GM19324 (cell line): ENCODE measurements around the gene WDFY4.

Experiments used
- ATAC-seq: cut with Tn5 transposase; IDR thresholded peaks from one replicate; pipeline ENCODE4 v1.9.1; 2021; ENCODE audit warnings: mild to moderate bottlenecking, moderate library complexity; ENCODE audit not compliant: unreplicated experiment, low FRiP score

The WDFY4 gene

DNA sequence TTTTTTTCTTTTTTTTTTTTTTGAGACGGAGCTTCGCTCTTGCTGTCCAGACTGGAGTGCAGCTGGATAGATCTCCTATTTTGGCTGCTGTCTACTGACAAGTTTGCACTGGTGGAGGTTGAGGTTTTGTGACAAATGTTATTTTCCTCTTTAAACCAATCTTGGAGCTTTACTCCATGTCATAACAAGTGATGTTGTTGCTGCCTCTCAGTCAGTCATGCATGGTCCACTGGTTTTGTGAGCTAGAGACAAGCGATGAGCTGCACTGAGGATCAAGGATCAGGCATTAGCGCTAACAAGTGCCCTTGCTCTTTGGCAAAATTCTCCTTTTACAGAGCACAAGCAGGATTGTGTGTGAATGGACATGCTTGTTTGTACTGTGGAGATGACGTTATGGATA, 805 bp upstream of the WDFY4 start:
- ATAC-seq, result no peak

DNA sequence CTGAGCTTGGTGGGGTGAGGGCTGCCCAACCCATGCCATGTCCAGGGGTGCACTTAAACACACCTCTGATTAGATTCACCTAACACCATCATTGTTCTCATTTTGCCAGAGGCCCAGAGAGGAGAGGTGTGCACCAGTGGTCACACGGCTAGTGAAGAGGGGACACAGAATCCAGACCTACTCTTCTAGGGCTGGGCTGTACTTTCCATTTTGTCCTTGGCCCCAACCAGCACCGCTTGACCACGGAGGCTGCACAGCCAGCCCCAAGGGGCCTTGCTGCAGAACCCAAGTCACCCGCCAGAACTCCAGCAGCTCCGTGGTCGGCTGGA, 246 bp upstream of the WDFY4 start:
- ATAC-seq, result no peak

DNA sequence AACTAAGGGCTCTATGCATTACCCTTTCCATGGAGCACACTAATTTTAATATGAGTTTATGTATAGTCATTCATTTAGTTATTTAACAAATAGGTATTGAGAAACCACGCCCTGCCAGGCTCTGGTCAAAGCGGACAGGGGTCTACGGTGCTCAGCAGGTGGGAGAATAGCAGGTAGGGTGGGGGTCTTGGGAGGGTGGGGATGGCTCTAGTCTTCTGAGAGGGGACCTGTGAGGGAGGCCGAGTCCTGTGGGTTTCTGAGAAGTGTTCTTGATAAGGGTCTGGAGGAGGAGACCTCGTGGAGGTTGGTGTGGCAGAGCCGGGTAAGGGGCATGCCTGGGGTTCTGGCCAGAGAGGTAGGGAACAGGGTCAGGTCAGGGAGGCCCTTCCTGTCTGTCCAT, 1.1 kb downstream of the WDFY4 start:
- ATAC-seq, result no peak

DNA sequence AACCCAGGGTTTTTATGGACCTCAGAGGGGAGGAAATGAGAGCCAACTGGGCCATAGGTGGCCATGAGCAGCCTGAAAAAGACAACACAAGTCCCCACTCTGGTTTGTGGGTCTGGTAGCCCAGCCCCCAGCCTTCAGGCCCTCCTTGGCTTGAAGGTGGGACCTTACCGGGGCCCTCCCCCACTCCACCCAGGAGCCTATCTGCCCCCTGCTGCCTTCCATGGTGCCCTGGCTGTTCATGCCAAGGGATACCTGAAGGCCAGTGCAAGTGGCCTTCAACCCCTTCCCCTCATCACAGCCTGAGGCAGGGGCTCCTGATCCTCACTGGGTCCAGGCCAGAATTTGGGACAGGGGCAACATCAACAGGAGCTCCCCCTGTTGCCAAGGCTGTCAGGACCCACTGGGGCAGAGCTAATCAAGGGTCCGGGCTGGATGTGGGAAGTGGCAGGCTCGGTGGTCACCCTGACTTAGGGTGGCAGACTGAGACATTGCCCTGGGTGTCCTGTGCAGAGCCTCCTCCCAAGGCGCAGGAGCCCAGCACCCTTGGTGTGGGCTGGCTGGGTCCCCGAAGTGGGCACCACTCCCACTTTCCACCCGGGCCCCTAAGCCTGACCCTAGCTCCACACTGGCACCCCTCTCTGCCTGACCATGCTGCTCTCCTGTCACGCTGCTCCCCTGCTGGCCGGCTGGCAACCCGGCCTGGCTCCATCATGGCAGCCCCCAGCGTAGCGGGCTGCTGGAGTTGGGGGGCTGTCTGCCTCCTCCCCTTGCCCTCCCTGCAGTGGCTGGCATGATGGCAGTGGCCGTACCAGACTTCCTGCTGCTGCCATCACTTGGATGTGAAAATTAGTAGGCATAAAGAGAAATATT, 6.4 kb downstream of the WDFY4 start:
- ATAC-seq, result no peak

DNA sequence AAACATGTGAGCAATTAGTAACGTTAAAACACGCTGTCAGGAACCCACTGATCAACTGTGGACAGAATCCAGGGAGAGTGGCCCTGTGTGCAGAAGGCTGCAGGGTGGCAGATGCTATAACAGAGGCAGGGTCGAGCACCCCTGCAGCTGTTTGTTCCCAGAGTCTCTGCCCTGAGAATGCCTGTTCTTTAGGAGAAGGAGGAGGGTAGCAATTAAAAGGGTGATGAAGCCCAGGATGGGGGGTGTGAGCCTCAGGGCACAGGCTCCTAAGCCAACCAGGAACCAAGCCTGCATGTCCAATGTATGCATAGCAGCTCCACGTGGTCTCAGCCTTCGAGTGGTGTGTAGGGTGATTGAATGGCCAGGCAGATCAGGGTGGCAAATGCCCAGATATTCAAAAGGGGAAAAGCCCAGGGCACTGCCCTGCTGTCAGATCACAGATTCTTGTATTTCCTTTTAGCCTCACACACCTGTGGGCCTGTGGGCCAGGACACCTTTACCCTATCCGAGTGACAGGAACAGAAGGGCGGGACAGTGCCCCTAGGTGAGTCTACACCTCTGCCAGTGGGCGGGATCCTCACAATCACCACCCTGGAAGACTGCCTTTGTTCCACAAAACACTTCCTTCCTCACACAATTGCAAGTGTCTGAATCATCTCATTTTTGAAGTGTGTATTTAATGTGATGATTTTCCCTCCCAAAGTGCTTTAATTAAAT, 7.3 kb downstream of the WDFY4 start:
- no peak for ATAC-seq

DNA sequence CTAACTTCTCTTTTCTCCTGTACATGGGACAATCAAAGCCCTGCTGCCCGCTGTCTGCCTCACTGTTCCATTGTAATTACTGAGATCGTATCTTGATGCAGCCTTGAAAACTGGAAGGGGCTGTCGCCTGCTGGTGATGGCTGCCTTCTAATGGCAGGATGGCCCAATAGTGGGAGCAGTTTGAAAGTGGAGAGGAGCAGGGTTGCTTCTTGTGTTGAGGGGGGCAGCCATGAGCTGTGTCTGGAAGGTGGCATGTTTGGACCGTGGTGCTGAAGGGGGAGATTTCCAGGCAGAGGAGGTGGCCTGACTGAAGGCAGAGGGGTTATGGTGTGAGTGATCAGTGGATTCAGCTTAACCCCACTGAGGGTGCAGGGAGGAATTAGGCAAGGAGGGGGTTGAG, 8.1 kb downstream of the WDFY4 start:
- no peak for ATAC-seq

DNA sequence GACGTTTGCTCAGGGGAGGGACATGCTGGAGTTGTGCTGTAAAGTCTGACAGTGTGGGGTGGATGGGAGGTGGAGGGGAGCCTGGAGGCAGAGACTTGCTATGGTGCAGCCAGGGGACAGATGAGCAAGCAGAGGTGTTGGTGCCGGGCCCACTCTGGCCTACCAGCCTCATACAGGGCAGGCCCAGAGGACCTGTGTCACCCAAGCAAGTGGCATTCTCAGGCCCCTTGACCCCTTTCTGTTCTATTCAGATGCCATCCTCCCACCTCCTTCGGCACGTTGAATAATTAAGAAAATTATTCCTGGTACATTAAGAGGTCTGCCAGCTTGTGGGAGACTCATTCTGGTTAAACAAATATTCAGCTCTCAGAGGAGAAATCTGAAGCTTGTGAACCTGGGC, 8.5 kb downstream of the WDFY4 start:
- ATAC-seq, result no peak

DNA sequence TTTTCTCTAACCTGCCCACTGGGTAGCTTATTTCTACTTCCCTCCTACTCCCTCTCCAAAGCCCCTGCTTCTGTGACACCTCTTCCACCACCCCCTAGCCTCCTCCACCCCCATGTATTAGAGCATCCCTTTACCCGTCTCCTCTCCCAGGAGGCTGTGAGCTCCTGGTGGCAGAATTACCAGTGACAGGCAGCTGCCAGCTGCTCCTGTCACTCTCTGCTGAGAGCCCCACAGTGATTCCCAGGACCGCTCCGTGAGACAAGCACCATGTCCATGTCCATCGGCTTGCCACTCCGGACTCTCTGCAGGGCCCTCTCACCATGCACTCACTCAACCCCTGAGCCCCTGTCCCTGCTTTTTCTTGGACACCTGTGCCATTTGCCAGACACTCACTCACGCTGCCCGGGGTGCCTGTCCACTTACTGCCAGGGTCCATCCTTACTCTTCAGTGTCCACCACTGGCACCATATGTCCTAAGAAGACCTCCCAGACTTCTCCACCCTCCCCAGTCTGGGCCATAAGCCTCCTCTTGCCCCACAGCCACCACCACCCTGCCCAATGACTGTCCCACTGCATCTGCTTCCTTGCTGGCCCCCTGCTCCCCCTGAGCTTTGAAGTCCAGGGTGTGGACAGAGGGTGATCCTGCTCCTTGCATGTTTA, 9.8 kb downstream of the WDFY4 start:
- no peak for ATAC-seq

DNA sequence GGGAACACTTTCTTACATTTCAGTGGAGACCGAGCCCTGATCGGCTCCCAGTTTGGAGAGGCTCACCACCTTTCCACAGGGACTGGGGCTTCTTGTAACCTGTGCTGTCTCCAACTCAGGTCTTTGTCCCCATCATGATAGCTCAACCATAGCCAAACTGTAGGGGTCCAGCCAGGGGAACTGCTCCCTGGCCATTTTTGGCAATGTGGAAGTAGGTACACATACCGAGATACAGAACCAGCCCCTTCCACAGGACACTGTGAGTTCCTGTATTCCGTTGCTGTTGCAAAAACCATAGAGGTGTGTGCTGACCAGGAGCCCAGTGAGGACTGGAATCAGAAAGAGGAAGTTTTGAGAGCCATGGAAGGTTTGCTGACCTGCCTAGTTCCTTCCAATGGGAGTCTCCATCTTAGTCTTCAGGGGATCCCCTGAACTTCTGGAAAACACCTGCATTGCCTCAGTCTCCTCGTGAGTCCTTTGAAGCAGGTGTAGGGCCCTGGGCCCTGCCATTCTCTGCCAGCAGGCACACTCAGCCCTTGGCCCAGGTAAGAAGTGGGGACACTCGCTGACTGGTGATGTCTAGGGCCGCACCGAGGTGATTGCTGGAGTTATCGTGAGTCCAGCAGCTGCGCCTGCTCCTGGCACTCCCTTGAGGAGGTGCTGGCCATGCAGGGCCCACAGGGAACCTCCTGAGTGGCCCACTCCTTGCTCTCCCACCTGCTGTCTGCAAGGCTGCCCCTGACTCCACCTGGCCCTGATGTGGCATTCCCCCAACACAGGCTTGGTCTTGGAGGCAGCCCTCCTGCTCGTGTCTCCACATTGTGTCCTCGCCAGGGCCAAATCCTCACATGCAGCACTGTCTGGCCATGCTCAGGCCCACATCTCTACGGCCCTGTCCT, 11.2 kb downstream of the WDFY4 start:
- no peak for ATAC-seq

DNA sequence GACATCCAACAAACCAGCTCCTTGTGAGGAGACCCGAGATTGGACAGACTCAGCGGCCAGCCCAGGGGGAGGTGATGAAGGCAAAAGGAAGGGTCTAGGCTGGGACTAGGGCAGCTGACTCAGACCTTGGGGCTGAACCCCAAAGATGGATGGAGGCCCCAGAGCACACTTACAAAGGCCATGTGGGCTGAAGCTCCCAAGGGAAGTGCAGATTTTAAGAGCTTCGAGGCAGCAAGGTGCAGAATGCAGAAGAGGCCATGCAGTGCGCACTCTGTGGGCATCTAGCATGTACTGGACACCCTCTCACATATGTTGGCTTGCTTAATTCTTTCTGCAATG, 11.8 kb downstream of the WDFY4 start:
- no peak for ATAC-seq

DNA sequence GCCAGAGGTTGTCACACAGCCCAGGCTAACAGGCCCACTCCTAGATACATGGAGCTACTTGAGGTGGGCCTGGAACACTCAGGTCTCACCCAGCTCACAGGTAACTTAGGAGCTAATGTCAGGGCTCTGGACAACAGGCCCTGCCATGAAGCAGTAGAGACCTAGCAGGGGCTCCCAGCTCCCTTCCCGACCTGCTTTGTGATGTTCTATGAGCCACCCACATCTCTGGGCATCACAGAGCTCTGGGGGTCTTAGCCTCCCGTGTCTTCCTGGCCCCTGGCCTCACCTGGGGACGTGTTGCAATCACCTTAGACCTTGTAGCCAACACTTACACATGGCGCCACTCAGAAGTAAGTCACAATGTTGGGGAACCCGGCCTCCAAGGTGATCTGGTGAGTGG, 12.4 kb downstream of the WDFY4 start:
- ATAC-seq, result no peak

DNA sequence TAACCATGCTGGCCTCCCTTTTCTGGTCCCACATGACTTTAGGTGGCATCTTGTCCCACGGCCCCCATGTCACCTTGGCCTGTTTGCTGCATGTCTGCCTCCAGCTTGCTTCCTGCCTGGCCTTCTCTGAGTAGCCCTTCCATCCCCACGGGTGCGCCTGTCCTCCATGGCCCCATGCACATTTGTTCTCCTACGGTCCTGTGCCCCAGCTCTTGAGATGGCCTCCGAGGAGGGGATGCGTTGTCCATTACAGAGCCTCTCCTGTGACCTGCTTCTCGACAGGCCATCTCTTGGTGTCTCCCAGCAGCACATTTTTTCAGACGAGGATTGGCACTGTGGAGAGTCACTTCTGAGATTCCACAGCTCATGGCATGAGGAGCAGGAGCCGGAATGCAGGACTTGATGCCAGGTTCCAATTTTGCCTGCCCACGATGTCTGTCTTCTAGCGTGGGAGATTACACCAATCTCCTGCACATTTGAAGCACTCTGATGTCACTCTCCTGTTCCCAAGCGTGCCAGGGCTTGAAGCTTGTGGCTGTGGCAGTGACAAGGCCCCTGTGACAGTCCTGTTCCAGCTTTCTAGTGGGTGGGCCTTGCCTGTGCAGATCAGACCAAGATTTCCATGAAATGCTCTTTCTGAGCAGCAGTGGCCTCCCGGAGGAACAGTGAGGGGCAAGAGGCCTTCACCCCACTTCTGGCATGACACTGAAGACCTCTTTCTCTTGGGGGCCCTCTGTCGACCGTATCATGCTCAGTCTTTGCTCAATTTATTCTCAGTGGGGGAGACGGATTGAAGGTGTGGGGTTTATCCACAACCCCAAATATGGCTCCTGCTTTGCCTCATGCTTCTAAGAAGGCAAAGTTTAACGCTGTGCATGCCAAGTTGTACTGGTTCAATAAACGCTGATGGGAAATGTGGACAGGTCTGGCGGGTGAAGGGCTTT, 13.4 kb downstream of the WDFY4 start:
- ATAC-seq, result no peak

DNA sequence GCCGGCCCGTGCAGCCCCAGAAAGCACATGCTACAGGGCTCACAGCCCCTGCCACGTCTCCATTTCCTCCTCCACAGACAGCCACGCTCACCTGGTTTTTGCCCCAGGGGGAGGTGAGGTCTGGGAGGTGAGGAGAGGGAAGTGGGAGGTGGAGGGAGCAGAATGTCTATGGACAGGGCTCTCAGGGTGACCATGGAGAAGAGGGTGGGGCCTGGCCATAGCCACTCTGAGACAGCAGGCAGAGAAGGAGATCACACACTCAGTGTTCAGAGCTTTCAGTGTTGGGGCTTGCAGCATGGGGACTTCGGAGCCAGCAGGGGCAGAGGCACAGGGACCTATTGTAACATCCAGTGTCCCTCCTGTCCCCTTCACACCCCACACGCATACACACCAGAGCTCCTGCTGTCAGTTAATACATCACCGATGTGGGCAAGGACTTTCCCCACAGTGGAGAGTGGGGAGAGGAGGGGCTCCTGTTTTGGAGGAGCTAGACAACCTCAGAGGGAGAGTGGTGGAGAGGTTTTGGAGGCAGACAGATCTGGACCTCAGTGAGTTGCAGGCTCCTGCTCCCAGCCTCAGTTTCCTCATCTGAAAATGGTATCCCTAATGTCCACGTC, 14.4 kb downstream of the WDFY4 start:
- no peak for ATAC-seq

DNA sequence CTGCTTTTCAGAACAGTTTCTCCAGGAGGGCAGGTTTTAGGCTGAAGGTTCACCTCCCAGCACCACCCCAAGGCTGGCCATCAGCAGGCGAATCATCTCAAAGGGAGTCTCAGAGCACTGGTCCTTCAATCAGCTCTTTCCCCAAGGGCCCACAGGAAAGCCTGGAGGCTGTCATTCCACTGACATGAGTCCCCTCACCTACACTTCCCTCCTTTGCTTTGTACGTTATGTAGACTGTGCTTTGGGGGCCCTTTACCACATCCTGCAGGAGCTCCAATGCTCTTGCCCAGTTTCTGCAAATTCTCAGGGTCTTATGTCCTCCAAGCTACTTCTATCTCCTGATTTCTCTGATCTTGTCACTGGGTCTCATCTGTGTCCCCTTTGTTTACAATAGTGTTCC, 15.4 kb downstream of the WDFY4 start:
- no peak for ATAC-seq

DNA sequence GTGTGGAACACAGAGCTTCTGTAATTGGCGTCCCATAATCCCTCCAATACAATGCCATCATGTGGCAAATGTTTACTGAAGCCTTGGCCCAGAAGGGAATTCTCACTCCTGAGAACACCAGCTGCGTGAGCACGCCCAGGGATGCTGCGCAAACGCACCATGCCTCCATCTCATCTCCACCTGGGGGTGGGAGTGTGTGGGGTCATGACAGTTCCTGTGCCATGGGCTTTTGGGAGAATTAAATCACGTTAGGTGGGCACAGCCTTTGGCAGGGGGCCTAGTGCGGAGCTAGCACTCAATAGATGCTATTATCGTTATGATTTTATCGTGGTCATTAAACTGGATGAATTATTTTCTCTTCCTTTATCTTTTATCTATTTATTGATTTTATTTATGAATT, 15.8 kb downstream of the WDFY4 start:
- ATAC-seq, result no peak

DNA sequence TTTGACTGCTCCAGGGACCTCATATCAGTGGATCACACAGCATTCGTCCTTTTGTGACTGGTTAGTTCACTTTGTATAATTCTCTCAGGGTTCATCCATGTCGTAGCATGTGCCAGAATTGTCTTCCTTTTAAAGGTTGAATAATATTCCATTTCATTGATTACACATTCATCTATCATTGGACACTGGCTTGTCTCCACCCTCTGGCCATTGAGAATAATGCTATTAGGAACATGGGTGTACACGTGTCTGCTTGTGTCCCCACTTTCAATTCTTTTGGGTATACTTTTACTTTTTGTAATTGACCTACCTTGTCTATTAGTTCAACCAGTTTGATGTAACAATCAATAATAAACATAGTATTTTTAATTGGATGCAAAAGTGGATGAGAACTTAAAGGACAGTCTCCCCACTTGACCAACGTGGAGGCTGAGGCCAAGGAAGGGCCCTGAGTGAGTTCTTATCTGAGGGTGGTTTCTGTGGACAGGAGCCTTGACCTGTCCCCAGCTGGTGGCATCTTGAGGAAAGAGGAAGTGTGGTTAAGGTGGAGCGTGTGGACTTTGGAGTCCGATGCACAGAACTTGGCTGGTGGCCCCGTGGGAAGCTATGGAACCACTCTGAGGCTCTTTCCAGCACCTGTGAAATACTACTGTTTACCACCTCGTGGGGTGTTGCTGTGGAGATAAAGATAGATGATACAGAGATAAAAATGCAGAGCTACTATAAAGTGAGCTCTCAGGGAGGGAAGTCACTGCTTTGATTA, 16.6 kb downstream of the WDFY4 start:
- no peak for ATAC-seq

DNA sequence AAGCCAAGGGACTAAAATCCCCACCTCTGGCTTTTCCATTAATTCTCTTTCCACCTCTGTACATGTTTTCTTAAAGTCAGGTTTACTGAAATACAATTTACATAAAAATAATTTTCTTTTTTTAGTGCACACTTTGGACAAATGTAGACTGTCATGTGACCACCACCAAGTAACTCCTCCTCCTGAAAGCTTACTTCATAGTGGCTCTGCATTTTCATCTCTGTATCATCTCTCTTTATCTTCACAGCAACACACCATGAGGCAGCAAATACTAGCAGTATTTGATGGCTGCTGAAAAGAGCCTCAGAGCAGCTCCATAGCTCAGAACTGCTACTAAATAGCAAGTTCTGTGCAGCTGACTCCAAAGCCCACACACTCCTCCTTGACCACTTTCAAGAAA, 17.3 kb downstream of the WDFY4 start:
- no peak for ATAC-seq

DNA sequence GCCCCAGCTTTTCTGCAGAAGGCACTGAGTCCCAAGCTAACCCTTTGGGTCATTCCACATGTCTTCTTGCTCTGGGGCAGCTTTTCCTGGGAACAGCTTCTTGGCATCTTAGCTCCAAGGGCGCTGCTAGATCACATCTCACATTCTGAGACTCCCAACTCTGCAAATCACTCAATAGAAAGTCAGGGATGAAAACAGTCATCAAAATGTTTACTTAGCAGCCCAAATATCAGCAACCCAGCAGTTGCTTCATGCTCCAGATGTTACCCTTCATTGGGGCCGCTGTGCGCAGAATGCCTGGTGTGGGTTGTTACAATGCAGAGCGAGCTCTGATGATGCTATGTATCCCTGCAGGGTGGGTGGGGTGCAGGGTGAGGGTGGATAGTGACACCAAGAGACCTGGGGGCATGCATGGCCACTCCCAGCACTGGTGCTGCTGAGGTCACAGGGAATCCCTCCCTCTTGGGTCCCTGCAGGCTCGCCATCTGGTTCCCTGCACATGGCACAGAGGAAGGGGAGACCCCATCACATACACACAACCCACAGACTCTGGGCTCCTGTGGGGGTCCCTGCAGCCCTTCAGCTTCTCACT, 19.0 kb downstream of the WDFY4 start:
- ATAC-seq, result no peak
